ENCODE results near the gene BAHD1. TPM values are rescaled to one million over a fixed set of nuclear protein-coding genes. Genes with fewer than 3 reads are reported as not detected.
A peak's percentile ranks its signal among the peaks of the same experiment; 100 is the strongest.

BAHD1 gene
- total RNA-seq, 4 donors from 2014 or later: 12.8 to 18.5 (median 16.2) TPM

- intact Hi-C loops (cut with DNase I; ENCODE audit: low total_unique reads): no loop called here
- DNase-seq (ENCODE audit: low spot score in 2 of 2): no peak
- H3K4me3 ChIP-seq (ENCODE audit: low read depth, poor library complexity, severe bottlenecking): no peak overlapping the region
- no peak for TF ChIP-seq CTCF (IDR thresholded peaks at IDR 0.05)
- 80 to 81% methylated on average over 7 of the region's 7 CpGs for WGBS, 2 donors
Measured at GRCh38 chr15:40469776-40470390, 29.1 kb downstream of the BAHD1 start.

- TF ChIP-seq POLR2A (IDR thresholded peaks at IDR 0.05): no peak
- TF ChIP-seq CTCF (IDR thresholded peaks at IDR 0.05): no peak
- peak within 1 kb of the TSS; percentile 46 for H3K4me3 ChIP-seq (ENCODE audit: low read depth, poor library complexity, severe bottlenecking)
- WGBS, 2 donors: 11 to 20% methylated on average over 11 to 14 of the region's 52 CpGs
- peak; percentile 29 to 91 for DNase-seq (ENCODE audit: low spot score in 2 of 2)
- intact Hi-C loops (cut with DNase I; ENCODE audit: low total_unique reads): no loop called here
Measured at GRCh38 chr15:40470423-40471104, 29.8 kb downstream of the BAHD1 start, which contains the start of gene CHST14. CHST14 (plus strand) TSS chr15:40470984; CDS start chr15:40471214, 230 bp downstream.

- TF ChIP-seq POLR2A (IDR thresholded peaks at IDR 0.05) (no peak), CTCF (IDR thresholded peaks at IDR 0.05) (no peak)
- intact Hi-C loops (cut with DNase I; ENCODE audit: low total_unique reads): no loop called here
Measured at GRCh38 chr15:40471105-40471807, 30.5 kb downstream of the BAHD1 start.

GRCh38 chr15:40471808-40472150 is 31.0 kb downstream of the BAHD1 start:
- TF ChIP-seq CTCF (IDR thresholded peaks at IDR 0.05): no peak
- no peak for TF ChIP-seq POLR2A (IDR thresholded peaks at IDR 0.05)
- WGBS, 2 donors: 6 to 8% methylated on average over 12 to 16 of the region's 16 CpGs
- peak overlapping the region; percentile 46 for H3K4me3 ChIP-seq (ENCODE audit: low read depth, poor library complexity, severe bottlenecking)
- intact Hi-C loops (cut with DNase I; ENCODE audit: low total_unique reads): no loop called here
- no peak for DNase-seq (ENCODE audit: low spot score in 2 of 2)

More at GRCh38 chr15:40471105-40471807, 30.5 kb downstream of the BAHD1 start:
- H3K4me3 ChIP-seq (ENCODE audit: low read depth, poor library complexity, severe bottlenecking): peak overlapping the region; percentile 46
- 0% methylated on average over 3 to 27 of the region's 60 CpGs for WGBS, 2 donors
- DNase-seq (ENCODE audit: low spot score in 2 of 2): no peak

GRCh38 chr15:40472171-40472727 is 31.5 kb downstream of the BAHD1 start:
- no peak overlapping the region for H3K4me3 ChIP-seq (ENCODE audit: low read depth, poor library complexity, severe bottlenecking)
- TF ChIP-seq CTCF (IDR thresholded peaks at IDR 0.05): no peak
- TF ChIP-seq POLR2A (IDR thresholded peaks at IDR 0.05): no peak
- DNase-seq (ENCODE audit: low spot score in 2 of 2): no peak
- intact Hi-C loops (cut with DNase I; ENCODE audit: low total_unique reads): no loop called here
- WGBS, 2 donors: 37 to 77% methylated on average over 8 to 9 of the region's 9 CpGs
